GM23338 (cell line): ENCODE measurements around the gene FARP1.

Experiments used
- CTCF ChIP-seq, 2 experiments: fragments of 200-600 bp in 1 of 2; sonication (generic) in 1 of 2; conservative IDR thresholded peaks; 2 replicates each; pipeline versions ENCODE4 v1.5.1 to v1.6.1; 2016 to 2017; ENCODE audit warnings: antibody characterized with exemption in 2 of 2, low read depth in 2 of 2, mild to moderate bottlenecking in 2 of 2, moderate library complexity in 1 of 2
- POLR2AphosphoS5 ChIP-seq: IDR thresholded peaks from 2 replicates; pipeline ENCODE4 v1.6.1; 2016; ENCODE audit warnings: antibody characterized with exemption, low read depth
- STAT1 ChIP-seq: IDR thresholded peaks from one replicate; pipeline ENCODE4 v1.6.1; 2016; ENCODE audit warnings: antibody characterized with exemption; ENCODE audit not compliant: unreplicated experiment

GRCh38 chr13:98200211-98200878 lies 57.5 kb downstream of the FARP1 start:
- TF ChIP-seq CTCF (conservative IDR thresholded peaks at IDR 0.05; ENCODE audit: low read depth in 2 of 2), result no peak
- no peak for TF ChIP-seq STAT1
- TF ChIP-seq POLR2AphosphoS5, result peak; percentile 25; the same call in 1 of the 2 replicates
